Midbrain (tissue), 1 donor: Measurements from ENCODE around the gene SLC22A24.
"Not testable (repeated sequence)": the region's sequence is repeated elsewhere in the genome, so short reads cannot be mapped to it uniquely, and the experiment has no call there.

Source experiments
- DNase-seq: peaks from one replicate; lab custom pipeline; 2025; lab: John Stamatoyannopoulos, UW

Gene SLC22A24

GRCh38 chr11:63144121-63144520, at the start of gene SLC22A24:
TSS of gene SLC22A24 (minus strand) at chr11:63144221. CDS start at chr11:63143779, 442 bp downstream.
- no peak for DNase-seq

- no peak for DNase-seq
Observed at GRCh38 chr11:63180536-63180935, 36.5 kb upstream of the SLC22A24 start.

- no peak for DNase-seq
Observed at GRCh38 chr11:63179432-63180041, 35.5 kb upstream of the SLC22A24 start.

GRCh38 chr11:63177872-63178271, 33.9 kb upstream of the SLC22A24 start:
- no peak for DNase-seq

- no peak for DNase-seq
Observed at GRCh38 chr11:63165706-63166310, 21.8 kb upstream of the SLC22A24 start.

GRCh38 chr11:63155794-63156193, 11.8 kb upstream of the SLC22A24 start:
- no peak for DNase-seq

GRCh38 chr11:63146581-63146980, 2.6 kb upstream of the SLC22A24 start:
- no peak for DNase-seq

- no peak for DNase-seq
Observed at GRCh38 chr11:63142459-63142858, 1.6 kb downstream of the SLC22A24 start.

- no peak for DNase-seq
Observed at GRCh38 chr11:63132985-63133775, 10.8 kb downstream of the SLC22A24 start.

GRCh38 chr11:63099555-63099954, 44.5 kb downstream of the SLC22A24 start:
- no peak for DNase-seq

- no peak for DNase-seq
Observed at GRCh38 chr11:63080682-63081081, 63.3 kb downstream of the SLC22A24 start.

- DNase-seq: not testable (repeated sequence)
Observed at GRCh38 chr11:63046203-63046602, 97.8 kb downstream of the SLC22A24 start.

GRCh38 chr11:63042596-63042995, 101.4 kb downstream of the SLC22A24 start:
- DNase-seq: no peak

GRCh38 chr11:63032457-63032856, 111.6 kb downstream of the SLC22A24 start:
- no peak for DNase-seq
